HG03097 (cell line): Measurements from ENCODE around the gene LHCGR.

Experiments
- ATAC-seq: cut with Tn5 transposase; IDR thresholded peaks from one replicate; pipeline ENCODE4 v1.9.1; 2021; ENCODE audit not compliant: unreplicated experiment, low FRiP score

The LHCGR gene

DNA sequence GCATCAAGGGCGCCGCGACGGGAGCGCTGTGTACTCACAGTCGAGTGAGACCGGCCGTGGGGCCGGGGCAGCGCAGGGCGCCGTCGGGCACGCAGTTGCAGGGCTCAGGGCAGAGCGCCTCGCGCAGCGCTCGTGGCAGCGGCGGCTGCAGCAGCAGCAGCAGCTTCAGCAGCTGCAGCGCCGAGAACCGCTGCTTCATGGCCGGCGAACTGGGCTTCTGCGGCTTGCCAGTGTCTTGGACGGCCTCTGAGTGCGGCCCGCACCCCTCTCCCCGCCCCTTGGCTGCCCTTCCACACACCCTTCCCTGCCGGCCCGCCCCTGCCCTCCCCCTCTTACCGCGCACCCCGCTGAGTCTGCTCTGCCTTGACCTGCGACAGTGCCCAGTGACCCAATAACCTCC lies at the start of gene LHCGR:
LHCGR (minus strand) TSS at position 252 of the 400 bp plus-strand sequence; CDS start at position 199, 53 bp downstream.
- no peak for ATAC-seq

DNA sequence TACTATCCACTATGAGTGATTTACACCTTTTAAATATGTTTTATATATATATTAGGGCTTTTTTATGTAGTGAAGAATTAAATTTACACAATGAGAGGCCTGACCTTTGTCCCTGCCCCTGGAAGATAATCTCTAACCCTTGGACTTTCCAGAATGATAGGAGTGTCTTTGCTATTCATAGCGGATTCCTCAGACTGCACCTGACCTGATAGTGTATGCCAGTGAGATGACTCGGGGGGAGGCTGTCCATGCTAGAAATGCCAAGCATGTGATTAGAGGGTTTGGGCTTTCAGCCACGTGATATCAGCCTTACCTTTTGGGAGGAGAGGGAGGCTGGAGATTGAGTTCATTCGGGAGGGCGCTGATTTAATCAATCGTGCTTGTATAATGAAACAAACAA lies 44.1 kb upstream of the LHCGR start:
- ATAC-seq = no peak

DNA sequence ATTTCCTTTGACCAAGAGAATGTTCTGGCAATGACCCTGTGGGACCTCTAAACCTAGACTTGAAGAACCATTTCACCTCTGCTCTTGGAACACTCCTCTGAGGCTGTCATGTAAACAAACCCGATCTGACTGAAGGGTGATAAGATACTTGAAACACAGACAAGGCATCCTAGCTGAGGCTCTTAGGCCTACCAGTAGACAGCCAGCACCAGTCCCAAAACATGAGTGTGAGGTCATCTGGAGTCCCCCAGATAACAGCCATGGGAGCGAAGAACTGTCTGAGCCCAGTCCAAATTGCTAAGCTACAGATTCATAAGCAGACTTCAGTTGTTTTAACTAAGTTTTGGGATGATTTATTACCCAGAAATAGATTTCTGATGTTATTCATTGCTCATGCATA lies 39.5 kb upstream of the LHCGR start:
- no peak for ATAC-seq

DNA sequence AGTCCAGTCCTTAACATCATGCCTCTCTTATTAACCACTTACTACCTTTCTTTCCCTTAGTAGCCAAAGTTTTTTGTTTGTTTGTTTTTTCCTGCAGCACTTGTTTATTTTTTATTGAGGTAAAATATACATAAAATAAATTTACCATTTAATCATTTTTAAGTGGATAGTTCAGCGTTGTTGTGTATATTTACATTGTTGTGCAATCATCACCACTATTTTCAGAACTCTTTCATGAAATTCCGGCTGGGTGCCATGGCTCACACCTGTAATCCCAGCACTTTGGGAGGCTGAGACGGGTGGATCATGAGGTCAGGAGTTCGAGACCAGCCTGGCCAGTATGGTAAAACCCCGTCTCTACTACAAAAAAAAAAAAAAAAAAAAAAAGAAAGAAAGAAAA lies 38.1 kb upstream of the LHCGR start:
- ATAC-seq = no peak

DNA sequence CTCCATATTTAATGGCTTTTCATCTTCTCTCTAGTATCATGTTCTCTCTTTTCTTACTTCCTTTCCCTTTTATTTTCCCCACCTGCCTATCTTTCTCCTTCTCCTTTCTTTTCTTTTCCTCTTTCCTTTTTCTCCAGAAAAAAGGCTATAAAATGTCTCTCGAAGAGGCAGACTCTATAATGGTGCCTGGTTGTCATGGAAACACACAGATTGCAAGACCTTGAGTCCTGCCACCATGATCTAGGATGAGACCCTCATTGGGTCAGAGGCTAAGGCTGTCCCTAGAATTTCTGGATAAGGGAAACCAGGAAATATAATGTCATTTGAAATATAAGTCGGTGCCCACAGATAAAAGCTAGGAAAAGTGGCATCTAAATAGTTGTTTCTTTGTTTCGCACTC lies 36.5 kb upstream of the LHCGR start:
- no peak for ATAC-seq

DNA sequence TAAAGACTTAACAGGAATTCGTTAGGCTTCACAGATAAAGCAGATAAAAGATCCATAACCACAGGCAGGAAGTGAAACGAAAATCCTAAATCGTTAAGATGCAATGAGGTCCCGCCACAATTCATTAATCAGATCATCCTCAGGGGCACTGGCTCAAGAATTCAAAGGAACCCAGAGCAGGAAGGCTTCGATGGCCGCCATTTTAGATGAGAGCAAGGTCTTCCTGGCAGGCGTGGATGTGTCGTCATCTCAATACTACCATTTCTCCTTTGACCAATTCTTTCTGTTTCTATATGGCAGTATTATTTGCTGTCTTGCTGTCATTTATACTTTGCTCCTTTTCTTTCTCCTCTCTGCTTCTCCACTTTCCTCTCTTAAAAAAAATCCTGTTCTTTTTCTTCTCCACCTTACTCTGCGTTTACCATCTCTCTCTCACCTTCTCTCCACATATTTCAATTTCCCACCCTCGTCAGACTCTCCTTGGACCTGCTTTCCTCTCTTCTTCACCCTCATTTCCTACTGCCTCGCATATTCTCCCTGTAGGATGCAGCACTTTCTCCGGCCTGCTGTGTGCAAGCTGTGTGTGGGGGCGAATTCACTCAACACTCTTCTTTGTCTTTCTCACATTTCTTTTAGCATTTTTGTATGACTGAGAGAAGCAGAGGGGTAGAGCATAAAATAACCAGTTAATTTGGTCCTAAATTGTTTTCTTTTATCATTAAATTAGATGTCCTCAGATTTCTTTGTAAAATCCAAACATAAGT lies 35.1 kb upstream of the LHCGR start:
- no peak for ATAC-seq

DNA sequence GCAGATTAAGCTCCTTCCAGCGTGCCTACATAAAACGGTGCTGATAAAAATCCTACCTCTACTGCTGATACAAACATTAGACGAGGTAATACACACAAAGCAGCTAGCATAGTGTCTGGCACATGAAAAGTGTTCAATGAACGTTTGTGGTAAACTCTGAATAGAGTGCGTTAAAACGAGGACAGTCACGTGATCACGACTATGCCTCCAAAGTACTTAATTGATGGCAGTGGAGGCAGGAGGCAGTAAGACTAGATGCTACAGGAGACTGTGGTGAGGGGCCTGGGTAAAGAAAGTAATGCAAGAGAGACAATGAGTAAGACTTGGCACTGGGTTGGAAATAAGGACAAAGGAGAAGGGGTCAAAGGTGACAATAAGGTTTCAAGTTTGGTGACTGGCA lies 32.1 kb upstream of the LHCGR start:
- no peak for ATAC-seq

DNA sequence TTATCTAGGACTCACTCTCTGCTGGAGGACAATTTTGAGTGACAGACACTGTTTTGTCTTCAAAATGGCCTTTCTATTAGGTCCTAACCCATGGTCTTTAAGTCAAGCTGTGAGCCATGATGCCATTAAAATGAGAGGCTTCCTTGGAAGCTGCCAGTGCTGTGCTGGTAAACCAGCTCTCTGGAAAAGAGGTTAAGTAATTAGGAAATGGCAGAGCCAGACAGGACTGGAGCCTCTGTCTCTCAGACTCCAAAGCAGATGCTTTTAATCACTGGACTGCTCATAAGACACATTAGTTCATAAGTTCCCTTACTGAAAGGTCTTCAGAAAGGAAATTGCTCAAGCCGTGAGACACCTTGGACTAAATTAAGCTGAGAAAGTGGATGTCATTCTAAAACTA lies 25.8 kb upstream of the LHCGR start:
- no peak for ATAC-seq

DNA sequence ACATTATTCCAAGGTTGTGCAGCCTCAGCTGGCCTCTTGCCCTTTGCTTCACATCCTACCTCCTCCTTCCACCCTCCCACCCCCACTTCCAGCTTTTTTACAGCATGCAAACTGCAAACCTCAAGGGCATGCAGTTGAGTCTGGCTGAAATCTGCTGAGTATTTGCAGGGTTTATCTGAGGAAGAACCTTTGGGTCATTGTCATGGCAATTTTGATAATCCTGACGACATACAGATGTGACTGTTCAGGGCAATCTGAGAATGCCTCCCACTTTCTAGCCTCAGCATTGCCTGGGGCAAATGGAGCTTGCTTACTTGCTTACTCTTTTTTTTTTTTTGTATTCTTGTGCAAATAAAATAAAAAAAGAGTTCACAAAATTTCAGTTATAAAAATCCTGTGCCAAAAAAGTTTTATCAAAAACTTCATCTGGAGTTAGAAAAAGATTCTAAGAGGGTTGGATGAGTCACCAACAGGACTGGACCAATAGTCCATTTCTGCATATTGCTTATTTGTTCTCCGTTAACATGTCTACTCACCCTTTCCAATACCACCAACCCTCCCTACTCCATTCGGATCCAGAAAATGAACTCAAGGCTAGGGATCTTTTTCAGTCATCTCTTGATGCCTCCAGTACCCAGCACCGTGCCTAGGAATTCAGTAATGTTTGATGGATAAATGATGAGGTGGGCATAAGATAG lies 23.6 kb upstream of the LHCGR start:
- no peak for ATAC-seq

DNA sequence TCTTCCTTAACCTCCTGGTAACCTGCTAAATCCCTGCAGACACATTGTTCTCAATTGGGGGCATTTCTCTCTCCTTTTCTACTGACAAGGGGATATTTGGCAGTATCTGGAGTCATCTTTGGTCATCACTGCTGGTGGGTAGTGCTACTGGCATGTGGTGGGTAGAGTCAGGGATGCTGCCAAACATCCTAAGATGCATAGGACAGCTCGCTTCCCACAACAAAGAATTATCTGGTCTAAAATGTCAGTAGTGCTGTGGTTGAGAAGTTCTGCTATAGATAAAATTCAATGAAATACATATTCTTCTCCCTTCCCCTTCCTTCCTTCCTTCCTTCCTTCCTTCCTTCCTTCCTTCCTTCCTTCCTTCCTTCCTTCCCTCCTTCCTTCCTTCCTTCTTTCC lies 18.7 kb upstream of the LHCGR start:
- ATAC-seq = no peak

DNA sequence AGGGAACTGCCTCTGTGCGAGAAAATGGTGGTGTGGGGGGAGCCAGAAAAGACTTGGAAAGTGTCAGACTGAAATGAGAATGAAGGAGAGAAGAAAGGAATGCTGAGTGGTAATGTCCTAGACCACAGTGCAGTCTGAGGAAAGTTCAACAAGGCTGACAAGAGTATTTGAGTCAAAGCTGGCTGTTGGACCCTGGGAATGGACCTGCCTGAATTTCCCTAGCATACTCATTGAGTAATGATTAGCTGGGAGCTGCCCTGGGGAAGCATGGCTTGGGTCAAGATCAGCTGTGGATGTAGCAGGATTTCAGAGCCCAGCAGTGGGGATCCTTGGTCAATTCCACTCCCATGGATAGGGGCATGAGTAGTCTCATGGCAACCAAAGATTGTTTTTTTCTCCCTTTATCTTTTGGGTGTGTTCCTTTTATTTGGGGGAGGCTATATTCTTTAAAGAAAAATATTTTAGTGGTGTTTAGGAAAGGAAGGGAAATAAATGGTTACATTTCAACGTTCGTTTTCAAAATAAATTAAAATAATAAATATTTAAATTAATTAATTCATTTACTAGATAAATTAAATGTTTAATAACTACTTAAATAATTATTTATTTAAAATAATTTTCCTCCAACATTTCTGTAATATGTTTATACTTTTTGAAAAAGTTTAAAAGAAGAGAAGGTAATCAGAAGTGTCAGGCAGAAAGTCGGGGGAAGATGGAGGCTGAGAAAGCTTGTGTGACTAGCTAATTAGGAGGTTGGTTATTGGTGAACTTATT lies 15.9 kb upstream of the LHCGR start:
- ATAC-seq = no peak

DNA sequence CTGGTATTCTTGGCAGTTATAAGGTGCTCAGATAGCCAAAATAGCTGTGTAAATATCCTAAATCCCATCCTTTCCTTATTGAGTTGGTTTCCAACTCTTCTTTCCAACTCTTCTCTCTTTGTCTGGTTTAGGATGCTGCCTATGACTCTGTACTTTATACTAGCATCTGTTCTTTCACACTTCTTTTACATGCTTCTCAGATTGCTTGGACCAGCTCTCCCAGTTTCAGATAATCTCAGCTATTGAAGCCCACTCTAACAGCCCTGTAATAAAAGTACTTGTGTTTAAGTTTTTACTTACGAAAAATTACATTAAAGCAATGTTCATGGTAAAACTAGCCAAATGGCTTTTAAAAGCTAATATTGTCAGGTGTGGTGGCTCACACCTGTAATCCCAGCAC lies 14.7 kb upstream of the LHCGR start:
- no peak for ATAC-seq

DNA sequence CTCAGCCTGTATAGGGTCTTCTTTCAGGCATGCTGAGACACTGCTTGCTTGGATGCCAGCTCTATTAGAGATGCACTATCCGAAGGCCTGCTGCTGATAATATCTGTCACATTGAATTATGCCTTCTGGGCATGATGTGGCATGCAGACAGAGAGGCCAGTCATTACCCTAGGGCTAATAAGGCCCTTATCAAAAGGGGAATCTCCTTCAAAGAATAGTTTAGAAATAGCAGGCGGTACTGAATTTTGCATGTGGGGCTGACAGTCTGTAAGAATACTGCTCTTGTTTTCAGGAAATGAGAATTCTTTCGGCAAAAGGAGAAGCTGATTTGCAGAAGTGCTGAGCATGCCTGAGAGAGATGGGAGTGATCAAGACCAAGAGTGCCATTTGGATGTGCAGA lies 13.1 kb upstream of the LHCGR start:
- no peak for ATAC-seq

DNA sequence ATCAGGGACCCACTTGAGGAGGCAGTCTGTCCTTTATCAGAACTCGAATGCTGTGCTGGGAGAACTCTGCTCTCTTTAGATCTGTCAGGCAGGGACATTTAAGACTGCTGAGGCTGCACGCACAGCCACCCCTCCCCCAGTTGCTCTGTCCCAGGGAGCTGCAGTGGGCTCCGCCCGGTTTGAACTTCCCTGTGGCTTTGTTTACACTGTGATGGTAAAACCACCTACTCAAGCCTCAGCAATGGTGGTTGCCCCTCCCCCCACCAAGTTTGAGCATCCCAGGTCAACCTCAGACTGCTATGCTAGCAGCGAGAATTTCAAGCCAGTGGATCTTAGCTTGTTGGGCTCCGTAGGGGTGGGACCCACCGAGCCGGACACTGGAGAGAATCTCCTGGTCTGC lies 11.8 kb upstream of the LHCGR start:
- ATAC-seq = no peak

DNA sequence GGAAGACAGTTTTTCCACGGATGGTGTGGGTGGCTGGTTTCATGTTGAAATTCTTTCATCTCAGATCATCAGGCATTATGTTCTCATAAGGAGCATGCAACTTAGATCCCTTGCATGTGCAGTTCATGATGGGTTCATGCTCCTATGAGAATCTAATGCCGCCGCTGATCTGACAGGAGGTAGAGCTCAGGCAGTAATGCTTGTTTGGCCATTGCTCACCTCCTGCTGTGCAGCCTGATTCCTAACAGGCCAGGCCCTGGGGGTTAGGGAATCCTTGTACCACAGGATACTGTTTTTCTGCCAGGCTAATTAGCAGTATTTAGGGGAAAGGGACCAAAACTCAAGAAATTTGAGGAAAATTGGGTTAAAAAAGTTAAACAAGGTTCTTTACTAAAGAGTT lies 5.3 kb upstream of the LHCGR start:
- no peak for ATAC-seq

DNA sequence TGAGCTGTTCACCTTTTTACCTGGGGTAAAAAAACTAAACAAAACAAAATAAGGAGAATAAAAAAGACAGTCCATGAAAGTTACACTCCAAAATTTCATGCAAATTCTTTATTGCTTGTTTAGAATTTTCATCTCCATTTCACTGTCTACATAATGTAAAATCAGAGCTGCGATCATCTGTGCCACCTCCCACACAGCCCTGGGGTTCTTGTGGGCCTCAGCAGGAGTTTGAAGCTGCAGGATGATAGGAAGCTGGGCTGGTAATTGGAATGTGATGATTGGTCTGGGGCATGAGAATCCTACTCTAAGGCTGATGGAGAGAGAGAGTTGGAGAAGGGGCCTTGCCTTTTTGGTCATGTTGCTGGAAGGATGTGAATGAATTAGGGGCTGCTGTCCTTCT lies 4.2 kb upstream of the LHCGR start:
- no peak for ATAC-seq

DNA sequence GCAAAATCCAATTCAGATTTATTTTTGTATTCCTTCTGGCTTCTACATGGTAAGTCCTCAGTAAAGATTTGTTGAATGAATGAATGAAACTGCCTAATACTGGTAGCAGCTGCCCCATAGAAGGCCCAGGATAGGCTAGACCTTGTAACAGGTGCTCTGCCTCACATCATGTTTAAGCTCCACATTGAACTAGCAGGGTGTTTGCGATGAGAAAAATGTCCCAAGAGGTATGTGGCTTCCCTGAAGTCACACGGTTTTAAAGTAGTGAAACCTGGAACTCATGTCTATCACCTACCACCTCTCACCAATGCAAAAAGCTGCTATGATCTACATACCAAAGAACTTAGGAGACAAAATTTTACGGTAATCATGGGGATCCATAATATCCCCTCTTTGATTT lies 765 bp upstream of the LHCGR start:
- no peak for ATAC-seq

DNA sequence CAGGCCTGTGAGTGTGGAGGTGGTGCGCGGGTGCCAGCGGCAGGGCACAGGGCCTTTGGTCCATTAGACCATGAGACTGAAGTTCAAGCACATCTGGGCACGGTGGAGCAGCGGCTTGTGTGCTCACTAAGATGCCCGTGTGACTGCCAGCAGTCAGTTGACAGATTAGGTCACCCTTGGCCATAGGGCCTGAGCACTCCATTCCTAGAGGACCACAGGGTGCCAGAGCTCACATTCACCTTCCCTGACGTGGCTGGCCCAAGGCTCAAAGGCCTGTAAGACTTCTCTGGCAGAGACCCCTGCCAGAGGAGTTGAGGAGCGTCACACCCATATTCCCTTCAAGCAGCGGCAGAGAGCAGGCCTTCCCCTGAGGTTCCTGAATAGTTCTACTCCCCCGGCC lies 650 bp downstream of the LHCGR start:
- ATAC-seq = no peak

DNA sequence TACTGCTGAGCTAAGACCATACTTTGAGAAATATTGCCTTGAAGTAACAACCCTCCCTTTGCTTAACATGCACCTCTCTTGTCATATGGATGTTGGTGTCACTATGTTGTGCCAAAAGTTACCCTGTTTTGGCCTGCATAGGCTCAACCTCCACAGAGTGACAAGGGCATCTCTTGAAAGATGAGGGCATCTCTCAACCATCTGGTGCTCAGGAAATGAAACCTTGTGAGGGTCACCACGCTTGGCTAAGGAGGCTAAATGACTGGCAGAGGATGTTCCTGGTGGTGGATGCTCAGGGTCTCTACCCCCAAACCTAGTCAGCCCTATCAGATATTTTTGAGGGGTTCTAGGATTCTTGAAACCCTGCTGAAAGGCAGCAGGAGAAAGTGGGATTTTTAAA lies 2.3 kb downstream of the LHCGR start:
- ATAC-seq = peak; percentile 67

DNA sequence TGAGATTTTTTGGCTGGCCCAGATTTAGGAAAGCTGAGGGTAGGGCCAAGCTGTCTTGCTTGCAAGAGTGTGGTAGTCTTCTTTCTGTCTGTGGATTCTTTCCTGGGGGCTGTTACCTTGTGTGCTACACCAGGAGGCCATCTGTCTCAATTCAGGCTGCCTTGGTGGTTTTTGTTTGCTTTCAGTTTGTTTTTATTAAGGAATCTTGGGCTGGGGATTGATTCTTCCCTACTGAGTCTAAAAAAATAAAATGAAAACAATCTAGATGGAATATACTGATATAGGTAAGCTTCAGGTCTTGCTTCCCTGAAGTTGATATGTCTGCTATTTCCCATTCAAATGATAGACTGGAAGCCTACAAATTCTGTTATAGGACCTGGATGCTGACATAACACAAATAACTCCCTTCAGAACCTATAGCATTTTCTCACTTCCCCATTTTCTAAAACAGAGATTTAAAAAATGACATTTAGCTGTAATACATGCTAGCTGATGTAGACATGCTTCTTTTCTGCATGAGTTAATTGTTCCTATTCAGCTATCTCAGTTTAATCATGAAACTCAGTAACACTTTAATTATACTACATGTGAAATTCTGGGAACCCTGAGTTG lies 5.3 kb downstream of the LHCGR start:
- peak; percentile 39 for ATAC-seq
